IPS-18a (cell line): ENCODE results near the gene LDLRAD2.

ENCODE experiments used
- H3K27ac ChIP-seq: one replicate; pipeline ENCODE4 v1.5.1; 2013; ENCODE audit warnings: low read length
- H3K27me3 ChIP-seq: one replicate; pipeline ENCODE4 v1.6.1; 2013; ENCODE audit warnings: mild to moderate bottlenecking, low read length; ENCODE audit not compliant: control insufficient read depth, insufficient read depth
- H3K36me3 ChIP-seq: one replicate; pipeline ENCODE4 v1.6.1; 2013; ENCODE audit warnings: low read depth, low read length; ENCODE audit not compliant: control insufficient read depth
- H3K4me1 ChIP-seq: one replicate; pipeline ENCODE4 v1.6.1; 2013; ENCODE audit warnings: low read depth, low read length; ENCODE audit not compliant: control insufficient read depth
- H3K4me3 ChIP-seq: one replicate; pipeline ENCODE4 v1.5.1; 2013; ENCODE audit warnings: low read length
- H3K9ac ChIP-seq: one replicate; pipeline ENCODE4 v1.6.1; 2013; ENCODE audit warnings: mild to moderate bottlenecking, low read length, moderate library complexity
- H3K9me3 ChIP-seq: one replicate; pipeline ENCODE4 v1.6.1; 2013; ENCODE audit warnings: low read depth, low read length; ENCODE audit not compliant: control insufficient read depth

LDLRAD2 gene

DNA sequence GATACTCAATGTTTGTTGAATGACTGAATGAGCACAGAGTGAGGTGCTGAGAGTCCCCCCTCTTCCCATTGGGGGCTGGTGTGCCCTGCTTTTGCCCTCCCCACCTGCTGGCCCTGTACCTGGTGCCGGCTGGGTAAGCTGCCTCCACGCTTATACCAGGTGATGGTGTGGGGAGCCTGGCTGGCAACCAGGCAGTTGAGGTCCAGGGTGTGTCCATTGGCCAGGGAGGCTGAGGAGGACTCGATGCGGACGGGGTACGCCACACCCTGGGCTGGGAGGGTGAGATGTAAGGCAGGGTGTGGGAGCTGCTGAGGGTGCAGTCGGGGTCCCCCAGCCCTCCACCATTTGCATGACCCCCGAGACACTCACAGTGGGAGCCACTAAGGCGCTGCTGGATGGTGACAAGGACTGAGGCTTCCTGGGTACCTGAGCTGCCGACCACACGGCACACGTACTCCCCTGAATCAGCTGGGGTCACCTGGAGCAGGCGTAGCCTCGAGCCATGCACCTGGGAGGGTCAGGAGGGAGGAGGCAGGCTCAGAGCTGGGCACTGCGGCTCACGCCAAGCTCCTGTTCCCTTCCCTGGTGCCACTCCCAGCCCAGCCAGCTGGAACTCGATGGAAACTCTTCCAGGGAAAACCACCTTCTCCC, 36.6 kb downstream of the LDLRAD2 start:
- Histone ChIP-seq H3K36me3 (peaks cover 36% of the 10 kb centered on the region), H3K27ac (no peak overlapping the region)

GRCh38 chr1:21849909-21850576, 38.0 kb downstream of the LDLRAD2 start:
- Histone ChIP-seq H3K9me3 (no peaks in the 10 kb centered on the region), H3K27me3 (no peaks in the 10 kb centered on the region), H3K4me1 (no peaks in the 10 kb centered on the region), H3K27ac (no peak overlapping the region), H3K9ac (no peak overlapping the region), H3K4me3 (no peak overlapping the region), H3K36me3 (peaks cover 34% of the 10 kb centered on the region)

More for the DNA sequence above, 36.6 kb downstream of the LDLRAD2 start:
- Histone ChIP-seq H3K27me3 (no peaks in the 10 kb centered on the region), H3K4me1 (no peaks in the 10 kb centered on the region), H3K9ac (no peak overlapping the region), H3K9me3 (no peaks in the 10 kb centered on the region), H3K4me3 (no peak overlapping the region)

- no peaks in the 10 kb centered on the region for H3K27me3 ChIP-seq
- H3K4me3 ChIP-seq, result no peak overlapping the region
Observed at GRCh38 chr1:21851430-21852250, 39.6 kb downstream of the LDLRAD2 start.

DNA sequence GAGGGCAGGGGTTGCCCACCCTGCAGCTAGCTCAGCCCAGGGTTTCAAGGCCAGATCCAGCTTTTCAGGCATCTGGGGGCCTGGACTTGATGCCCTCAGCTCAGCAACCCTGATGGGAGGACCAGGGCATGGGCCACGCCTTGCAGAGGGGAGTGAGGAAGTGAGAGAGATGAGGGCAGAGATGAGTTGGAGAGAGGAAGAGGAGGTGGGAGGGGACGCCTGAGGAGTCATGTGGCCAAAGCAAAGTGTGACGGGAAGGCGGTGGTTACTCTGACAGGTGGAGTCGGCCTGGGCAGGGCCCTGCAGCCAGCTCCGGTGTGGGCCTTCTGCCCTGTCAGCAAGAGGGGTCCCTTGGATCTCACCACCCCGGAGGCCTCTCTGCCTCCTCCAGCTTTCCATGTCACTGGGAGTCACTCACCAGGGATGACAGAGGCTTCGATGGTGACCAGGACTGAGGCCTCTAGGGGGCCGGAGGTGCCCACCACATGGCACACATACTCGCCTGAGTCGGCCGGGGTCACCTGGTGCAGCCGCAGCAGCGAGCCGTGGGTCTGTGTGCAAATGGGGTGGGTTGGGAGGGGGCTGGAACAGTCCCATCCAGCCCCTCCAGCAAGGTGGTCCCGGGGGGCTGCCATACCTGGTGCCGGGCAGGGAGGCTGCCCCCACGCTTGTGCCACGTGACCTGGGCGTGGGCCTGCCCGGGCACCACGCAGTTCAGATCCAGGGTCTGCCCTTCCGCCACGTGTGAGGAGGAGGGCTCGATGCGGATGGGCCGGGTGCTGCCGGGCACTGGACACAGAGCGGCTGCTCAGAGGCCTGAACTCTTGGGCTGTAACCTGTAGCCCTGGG, 40.4 kb downstream of the LDLRAD2 start:
- H3K9ac ChIP-seq, result no peak overlapping the region
- no peak overlapping the region for H3K4me3 ChIP-seq
- peaks cover 41% of the 10 kb centered on the region for H3K36me3 ChIP-seq
- H3K9me3 ChIP-seq, result no peaks in the 10 kb centered on the region
- no peak overlapping the region for H3K27ac ChIP-seq
- no peaks in the 10 kb centered on the region for H3K4me1 ChIP-seq
- H3K27me3 ChIP-seq, result no peaks in the 10 kb centered on the region

More at GRCh38 chr1:21851430-21852250, 39.6 kb downstream of the LDLRAD2 start:
- peaks cover 36% of the 10 kb centered on the region for H3K36me3 ChIP-seq
- H3K9me3 ChIP-seq, result no peaks in the 10 kb centered on the region
- no peaks in the 10 kb centered on the region for H3K4me1 ChIP-seq
- no peak overlapping the region for H3K9ac ChIP-seq
- H3K27ac ChIP-seq, result no peak overlapping the region

DNA sequence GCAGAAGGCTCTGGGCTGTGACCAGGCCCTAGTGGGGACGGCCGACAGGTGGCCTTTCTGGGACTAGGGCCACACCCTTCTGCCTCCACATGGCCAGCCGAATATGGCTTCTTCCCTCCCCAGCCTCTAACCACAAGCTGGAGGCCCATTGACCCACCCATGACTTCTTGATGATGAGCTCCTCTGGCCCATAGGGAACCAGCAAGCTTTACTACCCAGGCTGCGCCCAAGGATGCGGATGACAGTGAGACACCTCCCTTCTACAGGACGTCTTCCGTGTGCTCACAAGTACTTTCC, 41.0 kb downstream of the LDLRAD2 start:
- Histone ChIP-seq H3K9me3 (no peaks in the 10 kb centered on the region), H3K27me3 (no peaks in the 10 kb centered on the region), H3K36me3 (peaks cover 39% of the 10 kb centered on the region), H3K9ac (no peak overlapping the region), H3K27ac (no peak overlapping the region), H3K4me1 (no peaks in the 10 kb centered on the region), H3K4me3 (no peak overlapping the region)

GRCh38 chr1:21854090-21854750, 42.2 kb downstream of the LDLRAD2 start:
- H3K4me3 ChIP-seq, result no peak overlapping the region
- no peaks in the 10 kb centered on the region for H3K27me3 ChIP-seq
- no peak overlapping the region for H3K27ac ChIP-seq
- H3K9ac ChIP-seq, result no peak overlapping the region
- no peaks in the 10 kb centered on the region for H3K4me1 ChIP-seq
- H3K36me3 ChIP-seq, result peaks cover 34% of the 10 kb centered on the region
- H3K9me3 ChIP-seq, result no peaks in the 10 kb centered on the region

- H3K27ac ChIP-seq, result no peak overlapping the region
- H3K9ac ChIP-seq, result no peak overlapping the region
- H3K4me3 ChIP-seq, result no peak overlapping the region
- peaks cover 34% of the 10 kb centered on the region for H3K36me3 ChIP-seq
- no peaks in the 10 kb centered on the region for H3K27me3 ChIP-seq
- no peaks in the 10 kb centered on the region for H3K9me3 ChIP-seq
- H3K4me1 ChIP-seq, result no peaks in the 10 kb centered on the region
Observed at GRCh38 chr1:21854751-21855131, 42.7 kb downstream of the LDLRAD2 start.

GRCh38 chr1:21855257-21856096, 43.4 kb downstream of the LDLRAD2 start:
- H3K27ac ChIP-seq, result no peak overlapping the region
- peaks cover 40% of the 10 kb centered on the region for H3K36me3 ChIP-seq
- no peaks in the 10 kb centered on the region for H3K4me1 ChIP-seq
- H3K9ac ChIP-seq, result no peak overlapping the region
- H3K4me3 ChIP-seq, result no peak overlapping the region
- no peaks in the 10 kb centered on the region for H3K9me3 ChIP-seq
- H3K27me3 ChIP-seq, result no peaks in the 10 kb centered on the region

GRCh38 chr1:21857142-21857839, 45.2 kb downstream of the LDLRAD2 start:
- no peak overlapping the region for H3K4me3 ChIP-seq
- no peaks in the 10 kb centered on the region for H3K27me3 ChIP-seq
- peaks cover 42% of the 10 kb centered on the region for H3K36me3 ChIP-seq
- H3K9ac ChIP-seq, result no peak overlapping the region
- H3K4me1 ChIP-seq, result no peaks in the 10 kb centered on the region
- H3K9me3 ChIP-seq, result no peaks in the 10 kb centered on the region
- H3K27ac ChIP-seq, result no peak overlapping the region
